Measurements from ENCODE around the gene STAB2.

Gene STAB2

DNA sequence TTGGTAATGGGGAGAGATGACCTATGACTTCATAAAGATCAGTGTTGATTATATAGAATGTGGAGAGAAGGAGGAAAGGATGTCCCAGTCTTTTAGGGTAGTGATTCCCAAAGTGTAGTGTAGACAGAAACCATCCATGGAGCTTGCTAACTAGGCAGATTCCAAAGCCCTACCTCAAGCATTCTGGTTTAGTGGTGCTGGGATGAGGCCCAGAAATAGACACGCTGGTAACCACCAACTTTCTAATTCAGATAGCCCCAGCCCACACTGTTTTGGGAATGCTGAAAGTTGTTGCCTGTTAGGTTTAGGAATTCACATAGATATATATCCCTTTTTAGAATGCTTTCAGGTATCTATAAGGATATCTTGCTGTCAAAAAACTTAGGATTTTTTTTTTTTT is 69.2 kb downstream of the STAB2 start:
- no peak for DNase-seq

DNA sequence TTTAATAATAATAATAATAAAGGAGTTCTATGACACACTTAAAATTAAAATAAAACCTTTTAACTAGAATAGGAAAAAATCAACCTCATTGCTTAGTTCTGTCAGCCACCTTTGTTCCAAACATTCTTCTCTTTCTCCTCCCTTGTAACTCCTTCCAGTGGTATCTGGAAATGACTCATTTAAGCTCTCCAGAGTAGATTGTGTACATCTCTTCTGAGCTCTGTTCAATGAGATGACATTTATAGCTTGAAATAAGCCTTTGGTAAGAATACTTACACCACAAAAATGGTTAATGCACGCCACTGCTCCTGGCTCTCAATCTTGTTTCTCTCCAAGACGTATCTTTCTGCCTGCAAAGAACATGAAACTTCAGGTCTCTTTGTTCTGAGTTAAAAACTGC is 70.3 kb downstream of the STAB2 start:
- no peak for DNase-seq

DNA sequence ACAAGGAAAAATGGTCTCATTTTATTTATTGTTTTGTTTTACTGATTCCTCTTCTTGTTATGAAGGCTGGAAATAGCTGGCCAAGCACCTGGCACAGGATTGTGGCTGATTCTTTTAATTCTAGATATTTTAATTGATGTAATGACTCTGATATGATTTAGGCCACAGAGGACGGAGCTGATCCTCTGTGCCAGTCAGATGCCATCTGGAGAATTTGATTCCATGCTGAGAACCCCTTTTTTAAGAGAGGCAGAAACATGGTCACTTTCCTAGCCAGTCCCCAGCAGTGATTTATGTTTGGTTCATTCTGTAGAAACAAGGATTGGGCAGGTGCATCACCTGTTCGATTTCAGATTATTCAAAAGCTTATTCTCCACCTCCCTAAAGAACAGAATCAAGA is 77.6 kb downstream of the STAB2 start:
- no peak for DNase-seq

DNA sequence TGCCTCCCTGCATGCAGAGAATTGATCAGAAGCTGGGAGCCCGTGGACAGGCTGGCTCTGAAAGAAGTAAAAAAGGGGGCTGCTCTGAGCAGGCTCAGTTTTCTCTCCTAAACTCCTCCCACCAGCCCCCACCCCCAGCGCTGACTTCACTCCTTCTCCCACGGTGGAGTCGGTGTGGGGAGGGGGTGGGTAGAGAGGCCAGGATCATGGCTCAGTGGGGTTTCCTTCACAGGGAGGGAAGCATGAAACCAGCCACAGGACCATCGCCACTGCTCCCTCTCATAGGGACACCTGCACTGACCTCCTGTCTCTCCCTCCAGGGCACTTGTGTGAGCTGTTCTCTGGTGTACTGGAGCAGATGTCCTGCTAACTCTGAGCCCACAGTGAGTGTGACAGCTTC is 78.9 kb downstream of the STAB2 start:
- DNase-seq = no peak

DNA sequence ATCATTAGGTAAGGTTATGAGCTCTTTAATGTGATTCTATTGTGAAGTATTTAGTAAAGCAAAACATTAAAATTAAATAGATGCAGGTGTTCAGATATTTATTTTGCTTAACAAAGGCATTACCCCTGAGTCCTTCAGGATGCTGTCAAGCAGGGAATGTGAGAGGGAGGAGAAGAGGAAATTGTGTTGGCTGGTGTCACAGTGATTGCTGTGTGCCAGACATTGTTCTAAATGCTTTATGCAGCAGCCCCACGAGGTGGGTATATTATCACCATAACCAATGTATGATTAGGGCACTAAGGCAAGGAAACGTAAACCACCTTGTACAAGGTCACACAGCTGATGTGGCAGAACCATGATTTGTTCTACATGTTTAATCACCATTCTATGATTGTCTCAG is 80.1 kb downstream of the STAB2 start:
- no peak for DNase-seq

DNA sequence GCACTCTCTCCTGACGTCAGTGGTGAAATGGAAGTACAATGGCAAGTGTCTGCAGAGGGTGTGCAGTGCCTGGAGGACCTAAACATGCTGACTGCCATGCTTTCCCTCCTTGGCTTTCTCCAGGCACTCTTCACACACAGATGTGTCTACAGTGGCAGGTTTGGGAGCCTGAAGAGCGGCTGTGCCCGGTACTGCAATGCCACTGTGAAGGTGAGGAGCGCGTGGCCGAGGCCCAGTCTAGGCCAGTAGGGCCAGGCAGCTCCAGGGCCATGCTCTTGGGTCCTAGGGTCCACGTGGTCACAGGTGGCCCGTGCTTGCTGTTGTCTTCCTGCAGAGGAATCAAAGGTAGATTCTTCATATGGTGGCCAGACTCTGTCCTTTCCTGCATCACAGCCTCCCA is 81.4 kb downstream of the STAB2 start:
- no peak for DNase-seq

DNA sequence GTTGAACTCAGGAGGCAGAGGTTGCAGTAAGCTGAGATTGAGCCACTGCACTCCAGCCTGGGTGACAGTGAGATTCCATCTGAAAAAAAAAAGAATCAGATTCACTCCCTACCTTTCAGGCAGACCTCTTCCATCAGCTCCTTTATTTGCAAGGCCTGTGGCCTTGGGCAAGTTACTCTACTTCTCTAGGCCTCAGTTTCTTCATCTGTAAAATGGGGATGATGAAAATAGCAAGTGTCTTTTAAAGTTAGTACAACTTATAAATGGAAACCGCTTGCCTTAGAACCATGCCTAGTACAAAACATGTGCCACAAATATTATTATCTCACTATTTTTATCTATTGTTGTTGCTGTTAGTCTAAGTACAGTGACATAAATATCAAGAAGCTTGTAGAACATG is 84.3 kb downstream of the STAB2 start:
- no peak for DNase-seq

DNA sequence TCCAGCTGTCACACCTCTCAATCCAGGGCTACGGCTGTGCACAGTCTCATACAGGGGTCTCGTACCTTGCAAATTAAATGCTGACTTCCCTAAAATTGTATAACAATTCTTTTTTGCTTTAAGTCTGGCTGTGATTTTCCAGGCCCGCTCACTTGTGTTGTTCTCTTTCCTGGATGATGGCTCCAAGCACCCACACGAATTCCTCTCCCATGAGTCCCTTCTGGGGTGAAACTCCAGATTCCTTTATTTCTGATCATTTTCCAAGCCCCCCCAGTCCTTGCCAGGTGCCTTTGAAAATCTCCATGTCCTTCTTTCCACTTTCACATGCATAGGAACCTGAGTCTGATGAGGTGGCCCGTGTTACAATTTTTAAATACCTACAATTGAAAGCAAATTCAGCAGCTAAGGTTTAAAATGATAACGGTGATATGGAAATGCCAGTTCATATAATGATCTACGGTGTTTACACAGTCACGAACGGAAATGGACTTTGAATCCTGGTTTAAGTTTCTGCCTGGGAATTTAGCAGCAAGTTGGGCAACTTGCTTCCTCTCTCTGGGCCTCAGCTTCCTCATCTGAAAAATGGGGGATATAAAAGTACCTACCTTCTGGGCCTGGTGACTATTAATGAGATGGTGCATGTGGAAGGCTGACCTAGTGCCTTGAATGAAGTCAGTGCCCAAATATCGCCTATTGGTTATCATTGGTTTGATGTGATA is 85.5 kb downstream of the STAB2 start:
- DNase-seq = no peak

DNA sequence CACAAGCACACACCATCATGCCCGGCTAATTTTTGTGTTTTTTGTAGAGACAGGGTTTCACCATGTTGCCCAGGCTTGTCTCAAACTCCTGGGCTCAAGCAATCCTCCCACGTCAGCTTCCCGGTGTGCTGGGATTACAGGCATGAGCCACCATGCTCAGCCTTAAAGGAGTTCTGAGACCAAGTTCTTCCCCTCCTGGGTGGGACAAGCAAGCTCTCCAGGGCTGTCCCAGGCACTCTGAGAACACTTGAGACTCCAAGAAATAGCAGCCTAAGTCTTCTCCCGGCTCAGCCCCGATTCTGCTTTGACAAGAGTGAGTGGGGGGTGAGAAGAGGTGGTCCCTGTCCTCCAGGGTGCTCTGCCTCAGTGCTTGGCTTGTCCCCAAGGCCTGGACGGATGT is 86.4 kb downstream of the STAB2 start:
- no peak for DNase-seq

DNA sequence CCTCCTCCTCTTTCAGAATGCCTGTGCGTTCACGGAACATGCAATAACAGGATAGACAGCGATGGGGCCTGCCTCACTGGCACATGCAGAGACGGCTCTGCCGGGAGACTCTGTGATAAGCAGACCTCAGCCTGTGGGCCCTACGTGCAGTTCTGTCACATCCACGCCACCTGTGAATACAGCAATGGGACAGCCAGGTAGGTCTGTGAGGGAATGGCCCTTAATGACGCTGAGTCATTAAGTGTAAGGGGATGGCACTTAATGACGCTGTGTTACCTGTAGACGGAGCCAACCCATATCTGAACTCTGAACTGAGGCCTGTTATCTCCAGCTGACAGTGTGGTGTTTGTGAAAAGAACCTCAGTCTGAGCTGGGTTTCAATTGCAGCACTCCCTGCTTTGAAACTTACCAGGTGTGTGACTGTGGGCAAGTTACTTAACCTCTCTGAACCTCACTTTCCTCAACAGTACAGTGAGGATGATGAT is 86.9 kb downstream of the STAB2 start:
- no peak for DNase-seq

DNA sequence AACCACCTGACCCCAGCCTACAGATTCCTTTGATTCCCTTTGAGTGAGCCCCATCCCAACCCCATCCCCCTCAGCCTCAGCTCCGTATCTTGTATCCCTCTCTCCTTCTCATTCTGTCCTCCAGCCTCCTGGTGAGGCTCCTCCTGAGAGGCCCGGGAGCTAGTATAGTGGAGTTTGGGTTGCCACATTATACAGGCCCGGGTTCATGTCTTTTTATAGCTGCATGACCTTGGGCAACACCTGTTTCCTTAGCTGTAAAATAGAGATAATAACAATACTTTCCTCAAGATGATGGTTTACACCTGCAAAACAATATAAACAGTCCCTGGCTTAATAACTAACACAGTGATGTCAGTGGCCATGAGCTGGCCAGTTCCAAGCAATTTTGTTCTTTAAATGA is 89.8 kb downstream of the STAB2 start:
- no peak for DNase-seq

DNA sequence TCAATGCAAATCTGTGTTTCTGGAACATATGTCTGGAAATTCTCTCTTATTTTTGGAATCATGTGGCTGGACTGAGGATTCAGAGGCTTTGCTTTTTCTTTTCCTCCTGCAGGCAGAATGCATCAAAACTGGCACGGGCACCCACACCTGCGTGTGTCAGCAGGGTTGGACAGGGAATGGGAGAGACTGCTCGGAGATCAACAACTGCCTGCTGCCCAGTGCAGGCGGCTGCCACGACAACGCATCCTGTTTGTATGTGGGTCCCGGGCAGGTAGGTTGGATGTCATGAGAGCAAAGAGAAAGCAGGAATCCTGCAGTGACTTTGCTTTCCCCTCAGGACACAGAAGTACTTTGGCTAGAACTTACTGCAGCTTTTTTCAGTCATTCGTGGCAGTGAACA is 90.3 kb downstream of the STAB2 start:
- no peak for DNase-seq

DNA sequence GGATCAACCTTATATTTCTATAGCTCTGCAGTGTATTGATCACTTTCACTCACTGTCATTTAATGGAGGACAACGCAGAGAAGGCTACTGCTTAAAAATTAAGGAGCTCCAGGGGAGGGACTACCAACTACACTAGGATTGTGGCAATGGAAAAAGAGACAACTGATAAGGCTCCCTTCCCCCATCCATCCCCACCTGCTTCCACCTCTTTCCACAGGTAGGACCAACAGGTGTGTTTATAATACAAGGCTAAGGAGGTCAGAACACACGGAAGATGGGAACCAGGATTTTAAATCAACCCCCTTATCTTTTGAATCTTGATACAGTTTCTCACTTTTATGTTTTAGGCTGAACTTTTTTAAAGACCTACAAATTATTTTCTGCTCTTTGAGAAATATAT is 90.8 kb downstream of the STAB2 start:
- no peak for DNase-seq

DNA sequence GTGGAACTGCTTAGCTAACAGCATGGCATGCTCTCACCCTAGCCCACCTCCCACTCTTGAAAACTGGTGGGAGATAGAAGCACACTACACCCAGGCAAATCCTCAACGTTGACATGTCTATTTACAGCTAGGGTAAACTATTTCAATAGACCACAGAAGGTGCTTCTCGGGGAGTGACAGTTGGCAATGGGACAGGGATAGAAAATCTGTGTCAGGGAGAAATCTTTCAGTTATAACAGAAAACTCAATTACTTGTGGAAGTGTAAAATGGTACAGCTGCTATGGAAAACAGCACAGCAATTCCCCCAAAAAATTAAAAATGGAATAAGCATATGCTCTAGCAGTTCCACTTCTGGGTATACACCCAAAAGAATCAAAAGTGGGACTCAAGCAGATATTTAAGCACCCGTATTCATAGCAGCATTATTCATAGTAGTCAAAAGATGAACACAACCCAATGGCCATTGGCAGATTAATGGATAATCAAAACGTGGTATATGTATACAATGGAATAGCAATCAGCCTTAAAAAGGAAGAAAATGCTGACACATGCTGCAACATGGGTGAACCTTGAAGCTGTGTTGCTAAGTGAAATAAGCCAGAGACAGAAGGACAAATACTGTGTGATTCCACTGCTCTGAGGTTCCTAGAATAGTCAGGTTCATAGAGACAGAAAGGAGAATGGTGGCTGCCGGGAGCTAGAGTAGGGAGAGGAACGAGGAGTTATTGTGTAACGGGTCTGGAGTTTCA is 92.5 kb downstream of the STAB2 start:
- no peak for DNase-seq

DNA sequence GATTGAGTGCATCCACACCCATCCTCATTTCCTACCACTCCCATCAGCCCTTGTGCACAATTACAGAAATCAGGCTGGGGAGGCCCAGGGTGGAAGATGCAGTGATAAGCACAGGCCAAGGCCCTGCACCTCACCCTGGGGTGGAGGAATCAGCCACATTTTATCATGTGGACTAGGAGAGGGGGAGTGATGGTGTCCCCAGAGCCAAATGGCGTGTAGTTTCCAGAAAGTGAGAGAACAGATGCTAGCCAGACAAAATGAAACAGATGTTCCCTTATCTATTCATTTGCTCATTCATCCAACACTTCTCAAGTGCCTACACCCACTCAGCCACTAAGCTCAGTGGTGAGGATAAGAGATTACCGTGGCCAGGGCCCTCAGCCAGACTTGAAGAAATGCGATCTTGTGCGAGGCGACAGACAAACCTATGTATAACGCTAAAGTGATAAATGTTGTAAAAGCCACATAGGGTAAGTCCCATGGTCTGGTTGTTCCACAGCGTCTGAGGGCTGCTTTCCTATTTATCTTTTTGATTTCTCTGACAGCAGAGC is 93.6 kb downstream of the STAB2 start:
- no peak for DNase-seq

DNA sequence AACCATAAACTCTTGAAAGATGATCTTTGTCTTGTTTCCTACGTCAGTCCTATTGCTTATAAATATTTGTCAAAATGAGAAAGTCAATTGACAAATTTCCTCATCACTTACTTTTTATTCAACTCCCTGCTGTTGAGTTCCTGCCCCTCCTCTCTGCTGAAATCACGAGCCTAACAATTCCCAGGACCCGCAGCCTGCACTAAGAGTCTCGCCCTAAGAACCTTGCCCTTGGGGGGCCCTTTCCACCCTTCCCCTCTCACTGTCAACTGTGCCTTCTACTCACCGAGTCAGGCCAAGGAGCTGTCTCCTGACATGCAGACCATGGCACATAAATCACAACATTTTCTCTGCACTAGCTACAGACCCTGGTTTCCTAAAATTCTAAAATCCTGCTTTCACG is 99.0 kb downstream of the STAB2 start:
- DNase-seq = no peak

DNA sequence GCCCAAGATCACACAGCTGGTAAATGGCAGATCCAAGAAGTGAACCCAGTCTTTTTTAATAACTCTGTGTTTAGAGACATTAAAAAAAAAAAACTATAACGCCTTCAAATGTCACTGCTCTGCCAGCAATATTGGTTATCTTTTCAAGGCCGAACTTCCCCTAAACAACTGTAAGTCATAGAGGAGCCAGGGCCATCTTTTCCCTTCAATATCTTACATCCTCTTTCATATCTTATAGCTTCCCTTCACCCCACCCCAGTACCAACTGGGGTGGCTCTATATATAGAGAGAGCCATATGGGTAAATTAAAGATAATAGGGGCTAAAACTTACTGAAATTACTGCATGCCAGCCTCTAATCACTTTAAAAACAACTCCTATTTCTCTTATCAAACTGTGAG is 100.2 kb downstream of the STAB2 start:
- no peak for DNase-seq

DNA sequence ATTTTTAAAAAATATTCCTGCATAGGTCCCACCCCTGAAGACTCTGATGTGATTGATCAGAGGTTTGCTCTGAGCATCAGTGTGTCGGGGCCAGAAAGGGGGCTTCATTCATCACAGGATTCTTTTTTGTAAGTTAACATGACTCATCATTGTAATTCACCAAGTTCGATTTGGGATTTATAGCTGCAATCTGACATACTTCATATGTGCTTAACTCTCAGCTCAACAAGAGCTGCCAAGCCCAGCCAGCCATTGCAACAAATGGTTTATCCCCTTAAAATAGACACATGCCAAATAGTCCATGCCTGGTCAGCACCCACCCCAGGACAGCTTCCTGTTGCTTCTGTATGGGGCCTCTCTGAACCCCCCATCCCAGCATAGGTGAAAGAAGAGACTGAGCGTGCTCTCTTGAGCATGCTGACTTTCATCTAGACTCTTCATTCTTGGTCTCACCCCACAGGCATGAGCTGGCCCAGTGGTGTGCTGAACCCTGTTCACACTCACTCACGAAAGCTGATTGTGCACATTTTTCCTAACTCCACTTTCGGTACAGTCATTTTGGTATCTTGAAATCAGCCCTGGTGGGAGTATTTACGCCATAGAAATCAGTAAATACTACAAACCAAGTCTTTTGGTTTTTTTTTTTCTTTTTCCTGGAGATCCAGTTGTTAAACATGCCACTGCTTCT is 101.4 kb downstream of the STAB2 start:
- DNase-seq = no peak

DNA sequence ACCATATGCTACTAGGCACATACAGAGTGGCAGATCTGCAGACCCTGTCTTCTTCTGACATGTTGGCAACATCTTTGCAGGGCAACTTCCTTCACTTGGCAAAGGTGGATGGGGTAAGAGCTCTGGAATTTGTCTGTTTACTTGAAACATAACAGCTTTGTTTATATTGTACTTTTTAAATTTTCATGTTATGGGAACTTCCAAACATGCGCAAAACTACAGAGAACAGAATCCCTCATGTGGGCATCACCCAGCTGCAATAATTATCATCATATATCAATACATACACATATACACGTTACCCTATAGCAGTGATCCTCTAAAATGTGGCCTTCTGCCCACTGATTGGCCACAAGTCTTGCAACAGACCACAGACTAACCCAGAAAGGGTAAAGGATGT is 103.4 kb downstream of the STAB2 start:
- no peak for DNase-seq

DNA sequence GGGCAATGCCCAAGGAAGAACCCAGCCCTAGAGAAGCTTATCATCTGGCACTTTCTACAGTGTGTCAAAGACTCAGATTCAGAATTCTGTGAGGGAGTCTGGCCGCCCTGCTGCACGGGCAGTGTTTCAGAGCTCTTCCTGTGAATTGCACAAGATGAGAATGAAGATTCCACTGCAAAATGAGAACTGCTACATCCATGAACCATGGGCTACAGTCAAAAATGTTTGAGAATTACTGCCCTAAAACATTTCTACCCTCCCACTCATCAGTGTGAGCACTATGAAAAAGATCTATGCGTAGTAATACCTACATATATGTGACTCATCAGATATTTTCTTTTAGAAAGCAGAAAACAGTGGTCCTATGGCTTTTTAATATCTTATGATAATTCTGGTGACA is 104.0 kb downstream of the STAB2 start:
- DNase-seq = no peak

DNA sequence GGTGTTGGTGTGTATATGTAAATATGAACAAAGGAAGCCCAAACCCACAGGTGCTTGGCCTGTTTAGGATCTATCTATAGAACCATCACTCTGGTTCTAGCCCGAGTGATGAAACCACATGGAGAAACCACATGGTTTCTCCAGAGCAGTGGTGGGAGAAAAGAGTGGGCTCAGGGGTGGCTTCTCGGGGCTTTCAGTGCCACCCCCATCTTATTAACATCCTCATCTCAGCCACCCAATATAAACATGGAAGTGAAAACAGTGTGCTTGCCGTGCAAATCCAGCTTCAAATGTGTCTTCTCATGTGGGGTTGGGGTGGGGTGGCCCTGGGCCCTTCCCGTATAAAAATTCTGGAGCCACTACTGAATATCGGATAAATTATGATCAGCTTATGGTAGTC is 109.0 kb downstream of the STAB2 start:
- DNase-seq = no peak

DNA sequence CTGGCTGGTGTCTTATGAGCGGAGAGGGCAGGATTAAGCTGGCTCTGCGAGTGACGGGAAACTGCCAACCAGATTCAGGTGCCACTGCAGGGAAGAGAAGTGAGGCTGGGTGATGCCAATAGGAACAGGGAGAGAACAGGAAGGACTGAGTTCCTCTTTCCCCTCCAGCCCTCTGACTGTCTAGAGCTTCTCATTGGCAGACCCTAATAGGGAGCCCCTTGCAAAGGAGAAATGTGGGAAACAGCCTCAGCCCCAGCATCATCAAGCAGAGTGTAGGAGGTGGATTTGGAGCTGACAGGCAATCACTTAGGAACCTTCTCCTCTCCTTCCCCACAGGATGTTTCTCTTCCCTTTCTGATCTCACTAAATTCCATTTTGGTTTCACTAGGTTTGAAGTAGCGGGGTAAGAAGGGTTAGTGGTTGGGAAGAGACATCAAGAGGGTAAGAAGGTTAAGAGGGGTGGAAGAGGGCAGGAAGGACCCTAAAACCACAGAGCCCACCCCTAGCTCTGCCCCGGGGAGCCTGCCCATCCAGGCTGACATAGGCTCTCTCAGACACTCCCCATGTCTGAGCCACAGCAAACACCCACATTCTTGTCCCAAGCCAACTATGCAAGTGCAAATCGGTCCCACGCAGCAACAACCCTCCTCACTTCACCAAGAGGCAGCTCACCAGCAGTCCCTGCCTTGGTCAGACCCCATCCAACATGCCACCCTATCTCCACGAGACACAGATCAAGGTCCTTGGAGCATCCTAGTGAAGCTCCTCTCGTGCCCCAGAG is 111.1 kb downstream of the STAB2 start:
- DNase-seq = no peak

Measured in right forelimb (tissue), 1 donor.